WTC11 (cell line): ENCODE measurements around the gene UNKL. TPM values are rescaled to one million over a fixed set of nuclear protein-coding genes. Genes with fewer than 3 reads are reported as not detected.

ENCODE experiments used
- ATAC-seq: fragments of 200-7000 bp; cut with Tn5 transposase; 2 replicates; pipeline ENCODE4 v1.10.0; 2021; ENCODE audit warnings: mild to moderate bottlenecking, moderate library complexity
- CTCF ChIA-PET: fragments of 300-600 bp; sonication (Branson Sonifier 250); formaldehyde crosslinking; loops from one replicate; lab custom pipeline; 2021; ENCODE audit warnings: antibody characterized with exemption; lab: Charles Lee
- POLR2A ChIA-PET: fragments of 350-600 bp; sonication (Branson Sonifier 250); formaldehyde crosslinking; loops from one replicate; lab custom pipeline; 2021; ENCODE audit warnings: antibody characterized with exemption; lab: Charles Lee
- DNase-seq: peaks from one replicate; pipeline ENCODE4 v3.0.0; 2021; ENCODE audit warnings: low spot score
- H3K27ac Mint-ChIP-seq: 2 replicates; pipeline ENCODE4 v1.8.0; 2021; ENCODE audit warnings: mixed read lengths
- H3K27me3 Mint-ChIP-seq: 2 replicates; pipeline ENCODE4 v1.8.0; 2021; ENCODE audit warnings: low read depth, mild to moderate bottlenecking, moderate library complexity, mixed read lengths
- H3K36me3 Mint-ChIP-seq: 2 replicates; pipeline ENCODE4 v1.8.0; 2021; ENCODE audit warnings: mixed read lengths
- H3K4me1 Mint-ChIP-seq: 2 replicates; pipeline ENCODE4 v1.8.0; 2022; ENCODE audit warnings: mixed read lengths
- H3K4me3 Mint-ChIP-seq: 2 replicates; pipeline ENCODE4 v1.8.0; 2021; ENCODE audit warnings: mild to moderate bottlenecking, moderate library complexity, mixed read lengths
- H3K9me3 Mint-ChIP-seq: 2 replicates; pipeline ENCODE4 v1.8.0; 2021; ENCODE audit warnings: mixed read lengths
- ARID4B ChIP-seq: sonication (generic); formaldehyde crosslinking; IDR thresholded peaks from 2 replicates; pipeline ENCODE4 v1.8.0; 2023; ENCODE audit warnings: missing genetic modification reagents, mild to moderate bottlenecking, borderline replicate concordance
- ATF6 ChIP-seq: sonication (generic); formaldehyde crosslinking; IDR thresholded peaks from 2 replicates; pipeline ENCODE4 v1.8.1; 2023; ENCODE audit warnings: mild to moderate bottlenecking, missing genetic modification reagents
- CDX4 ChIP-seq: fragments of 250-450 bp; sonication (Bioruptor Pico); IDR thresholded peaks from 2 replicates; pipeline ENCODE4 v1.9.0; 2021; ENCODE audit warnings: moderate library complexity, mild to moderate bottlenecking, inconsistent platforms, borderline replicate concordance
- CREM ChIP-seq: sonication (generic); formaldehyde crosslinking; IDR thresholded peaks from 2 replicates; pipeline ENCODE4 v1.8.1; 2022; ENCODE audit warnings: mild to moderate bottlenecking, missing genetic modification reagents, moderate library complexity
- FOXJ3 ChIP-seq: sonication (generic); formaldehyde crosslinking; IDR thresholded peaks from 2 replicates; pipeline ENCODE4 v1.9.0; 2021; ENCODE audit warnings: missing genetic modification reagents, mild to moderate bottlenecking, borderline replicate concordance
- FOXK1 ChIP-seq: sonication (generic); formaldehyde crosslinking; IDR thresholded peaks from 2 replicates; pipeline ENCODE4 v1.8.0; 2022; ENCODE audit warnings: mild to moderate bottlenecking, moderate library complexity, missing genetic modification reagents
- MAX ChIP-seq: sonication (generic); formaldehyde crosslinking; IDR thresholded peaks from 2 replicates; pipeline ENCODE4 v1.8.0; 2022; ENCODE audit warnings: mild to moderate bottlenecking, missing genetic modification reagents
- NR1H2 ChIP-seq: sonication (generic); formaldehyde crosslinking; IDR thresholded peaks from 2 replicates; pipeline ENCODE4 v1.9.0; 2021; ENCODE audit warnings: mild to moderate bottlenecking, moderate library complexity, missing genetic modification reagents
- STAT6 ChIP-seq: sonication (generic); formaldehyde crosslinking; conservative IDR thresholded peaks from 2 replicates; pipeline ENCODE4 v1.8.1; 2023; ENCODE audit warnings: mild to moderate bottlenecking, low read depth, missing genetic modification reagents, moderate library complexity
- USF1 ChIP-seq: sonication (generic); formaldehyde crosslinking; IDR thresholded peaks from 2 replicates; pipeline ENCODE4 v1.8.0; 2022; ENCODE audit warnings: mild to moderate bottlenecking, missing genetic modification reagents
- USF2 ChIP-seq: sonication (generic); formaldehyde crosslinking; IDR thresholded peaks from 2 replicates; pipeline ENCODE4 v1.8.1; 2023; ENCODE audit warnings: mild to moderate bottlenecking, missing genetic modification reagents, moderate library complexity
- ZNF232 ChIP-seq: sonication (generic); formaldehyde crosslinking; IDR thresholded peaks from 2 replicates; pipeline ENCODE4 v1.8.0; 2022; ENCODE audit warnings: mild to moderate bottlenecking, missing genetic modification reagents
- ZNF416 ChIP-seq: fragments of 250-450 bp; sonication (Bioruptor Pico); IDR thresholded peaks from 2 replicates; pipeline ENCODE4 v1.9.0; 2021; ENCODE audit warnings: mild to moderate bottlenecking, inconsistent platforms
- ZNF532 ChIP-seq: fragments of 250-450 bp; sonication (Bioruptor Pico); IDR thresholded peaks from 2 replicates; pipeline ENCODE4 v1.9.0; 2021; ENCODE audit warnings: mild to moderate bottlenecking, borderline replicate concordance
- total RNA-seq: library from RNA; stranded (reverse); gene quantifications from 3 replicates; pipeline ENCODE4 v1.2.3, GENCODE V29; 2021

Gene UNKL
- total RNA-seq, 1 experiment from 2014 or later, result 53.3 TPM

- no peak for TF ChIP-seq ZNF532 (CRISPR knock-in tag)
Observed at GRCh38 chr16:1414532-1415260, at the start of gene UNKL (continued).

GRCh38 chr16:1461146-1461545 is 46.6 kb upstream of the UNKL start:
- Mint-ChIP-seq H3K36me3 (no peaks in the 10 kb centered on the region), H3K9me3 (no peaks in the 10 kb centered on the region), H3K27ac (no peak overlapping the region), H3K4me1 (no peaks in the 10 kb centered on the region), H3K4me3 (no peak overlapping the region), H3K27me3 (no peaks in the 10 kb centered on the region)
- TF ChIP-seq NR1H2 (CRISPR knock-in tag) (no peak), STAT6 (CRISPR knock-in tag) (no peak), ZNF416 (no peak)
- POLR2A ChIA-PET, result no interaction called here
- DNase-seq (no peak), ATAC-seq (no peak)
- CTCF ChIA-PET, result no interaction called here

- DNase-seq (peak; percentile 8), ATAC-seq (no peak)
- Mint-ChIP-seq H3K9me3 (no peaks in the 10 kb centered on the region), H3K27ac (no peak overlapping the region)
- no peak for TF ChIP-seq FOXJ3 (CRISPR knock-in tag)
- no peak for TF ChIP-seq FOXK1 (CRISPR knock-in tag)
- no peak for TF ChIP-seq ATF6 (CRISPR knock-in tag)
- TF ChIP-seq CREM (CRISPR knock-in tag), result no peak
- TF ChIP-seq CDX4 (CRISPR knock-in tag), result no peak
- no peak for TF ChIP-seq MAX (CRISPR knock-in tag)
- no peak for TF ChIP-seq USF2
- TF ChIP-seq USF1 (CRISPR knock-in tag), result no peak
- TF ChIP-seq ARID4B (CRISPR knock-in tag), result no peak
- TF ChIP-seq ZNF232 (CRISPR knock-in tag), result no peak
- TF ChIP-seq, all 79 proteins: peak for 0
- ChIA-PET CTCF (no interaction called here), POLR2A (no interaction called here)
- no peaks in the 10 kb centered on the region for H3K36me3 Mint-ChIP-seq
- H3K4me1 Mint-ChIP-seq, result no peaks in the 10 kb centered on the region
- no peaks in the 10 kb centered on the region for H3K27me3 Mint-ChIP-seq
- H3K4me3 Mint-ChIP-seq, result no peak overlapping the region
Observed at GRCh38 chr16:1460602-1461138, 46.2 kb upstream of the UNKL start.
